Stimulated activated CD4-positive, alpha-beta T cell treated with anti-CD3 and anti-CD28 coated beads, Interleukin-4, amount 100 ng/mL, for 1 hour (primary cell): ENCODE measurements around the gene NKX1-2.

Experiments used
- DNase-seq: peaks from one replicate; pipeline ENCODE4 v3.0.0-alpha.2; 2020

The NKX1-2 gene

DNA sequence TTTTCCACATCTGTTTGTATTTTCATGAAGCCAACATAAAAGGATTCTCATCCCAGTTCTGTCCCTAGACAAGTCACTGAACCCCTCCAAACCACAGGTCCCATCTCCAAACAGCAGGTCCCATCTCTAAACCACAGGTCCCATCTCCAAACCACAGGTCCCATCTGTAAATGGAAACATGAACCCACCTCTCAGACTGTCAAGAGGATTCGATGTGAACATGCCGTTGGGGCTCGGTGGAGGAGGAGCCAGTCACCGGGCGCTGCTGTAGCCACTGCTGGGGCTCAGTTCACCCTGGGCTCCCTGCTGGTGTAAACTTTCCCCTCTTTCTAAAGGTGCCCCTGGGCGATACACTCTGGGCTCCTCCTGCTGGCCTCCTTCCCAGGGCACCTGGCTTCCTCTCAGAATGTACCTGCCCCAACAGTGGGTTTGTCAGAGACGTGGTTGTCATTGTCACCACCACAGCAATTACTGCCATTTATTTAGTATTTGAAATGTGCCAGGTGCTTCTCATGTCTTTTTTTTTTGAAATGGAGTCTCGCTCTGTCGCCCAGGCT is 24.8 kb upstream of the NKX1-2 start:
- DNase-seq = no peak

DNA sequence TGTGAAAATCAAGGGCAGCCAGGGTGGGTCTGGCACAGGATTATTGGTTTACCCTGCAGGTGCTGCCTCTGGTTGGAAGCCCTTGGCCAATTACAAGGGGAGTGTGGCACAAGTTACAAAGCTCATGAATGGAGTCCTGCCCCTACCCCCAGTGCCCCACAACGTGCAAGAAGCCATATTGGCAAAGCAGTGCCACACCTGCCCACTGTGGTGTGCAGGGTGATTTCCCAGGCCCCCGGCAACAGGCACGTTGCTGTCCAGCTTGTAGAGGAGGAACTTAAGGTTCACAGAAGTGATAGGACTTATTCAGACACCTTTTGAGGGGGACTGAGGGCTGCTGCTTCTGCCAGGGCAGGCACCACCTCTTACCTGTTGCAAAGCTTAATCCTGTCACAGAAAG is 23.2 kb upstream of the NKX1-2 start:
- no peak for DNase-seq

DNA sequence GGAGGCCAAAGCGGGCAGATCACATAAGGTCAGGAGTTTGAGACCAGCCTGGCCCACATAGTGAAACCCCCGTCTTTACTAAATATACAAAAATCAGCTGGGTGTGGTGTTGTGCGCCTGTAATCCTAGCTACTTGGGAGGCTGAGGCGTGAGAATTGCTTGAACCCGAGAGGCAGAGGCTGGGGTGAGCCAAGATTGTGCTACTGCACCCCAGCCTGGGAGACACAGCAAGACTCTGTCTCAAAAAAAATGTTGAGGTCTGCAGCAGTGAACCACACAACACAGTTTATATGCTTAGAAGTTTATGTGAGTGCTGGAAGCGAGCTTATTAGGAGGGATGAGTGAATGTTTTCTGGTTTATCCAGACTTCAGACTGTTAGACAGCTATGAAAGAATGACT is 22.2 kb upstream of the NKX1-2 start:
- no peak for DNase-seq

GRCh38 chr10:124470544-124471434 is 21.0 kb upstream of the NKX1-2 start:
- no peak for DNase-seq

GRCh38 chr10:124469956-124470484 is 20.2 kb upstream of the NKX1-2 start:
- DNase-seq = no peak

DNA sequence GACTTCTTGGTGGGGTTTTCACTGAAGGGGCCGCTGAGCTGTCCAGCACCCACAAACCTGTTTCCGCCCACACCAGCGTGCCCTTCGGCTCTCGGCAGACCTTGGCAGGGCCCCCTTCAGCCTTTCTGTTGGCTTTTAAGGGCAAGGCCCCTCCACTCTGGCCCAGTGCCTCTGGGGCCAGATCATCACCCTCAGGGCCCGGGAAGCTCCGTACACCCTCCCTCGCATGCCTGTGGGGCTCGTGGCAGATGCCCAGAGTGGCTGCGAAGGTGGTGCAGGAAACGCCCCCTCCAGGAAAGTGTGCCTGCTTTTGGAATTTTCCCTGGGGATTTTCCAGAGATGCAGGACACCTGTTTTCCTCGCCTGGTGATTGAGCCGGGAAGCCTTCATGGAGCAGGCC is 18.8 kb upstream of the NKX1-2 start:
- no peak for DNase-seq

- no peak for DNase-seq
Observed at GRCh38 chr10:124467165-124467564, 17.3 kb upstream of the NKX1-2 start.

DNA sequence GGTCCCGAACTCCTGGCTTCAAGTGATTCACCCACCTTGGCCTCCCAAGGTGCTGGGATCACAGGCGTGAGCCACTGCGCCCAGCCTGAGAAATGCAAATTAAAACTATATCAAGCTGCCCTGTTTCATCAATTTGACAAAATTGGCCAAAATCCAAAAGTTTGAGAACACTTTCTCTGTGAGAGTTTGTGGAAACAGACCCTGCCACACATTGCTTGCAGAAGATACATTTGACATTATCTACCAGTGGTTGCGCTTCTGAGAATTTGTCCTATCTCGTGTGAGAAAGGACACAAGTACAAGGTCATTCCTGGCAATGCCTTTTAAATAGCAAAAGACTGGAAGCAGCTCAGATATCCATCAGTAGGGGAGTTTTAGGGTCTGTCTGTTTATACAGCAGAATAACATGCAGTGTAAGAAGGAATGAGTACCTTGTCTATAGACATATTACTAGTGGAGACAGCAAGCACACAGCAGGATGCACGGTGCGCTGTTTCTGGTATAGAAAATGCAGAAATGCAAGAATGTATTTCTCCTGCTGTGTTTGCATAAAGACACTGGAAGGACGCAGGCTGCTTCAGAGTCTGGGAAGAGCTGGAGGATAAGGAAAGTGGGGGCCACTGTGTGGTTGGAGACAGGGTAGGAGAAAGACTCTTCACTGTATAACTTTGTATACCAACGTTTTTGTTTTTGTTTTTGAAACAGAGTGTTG is 16.1 kb upstream of the NKX1-2 start:
- no peak for DNase-seq

DNA sequence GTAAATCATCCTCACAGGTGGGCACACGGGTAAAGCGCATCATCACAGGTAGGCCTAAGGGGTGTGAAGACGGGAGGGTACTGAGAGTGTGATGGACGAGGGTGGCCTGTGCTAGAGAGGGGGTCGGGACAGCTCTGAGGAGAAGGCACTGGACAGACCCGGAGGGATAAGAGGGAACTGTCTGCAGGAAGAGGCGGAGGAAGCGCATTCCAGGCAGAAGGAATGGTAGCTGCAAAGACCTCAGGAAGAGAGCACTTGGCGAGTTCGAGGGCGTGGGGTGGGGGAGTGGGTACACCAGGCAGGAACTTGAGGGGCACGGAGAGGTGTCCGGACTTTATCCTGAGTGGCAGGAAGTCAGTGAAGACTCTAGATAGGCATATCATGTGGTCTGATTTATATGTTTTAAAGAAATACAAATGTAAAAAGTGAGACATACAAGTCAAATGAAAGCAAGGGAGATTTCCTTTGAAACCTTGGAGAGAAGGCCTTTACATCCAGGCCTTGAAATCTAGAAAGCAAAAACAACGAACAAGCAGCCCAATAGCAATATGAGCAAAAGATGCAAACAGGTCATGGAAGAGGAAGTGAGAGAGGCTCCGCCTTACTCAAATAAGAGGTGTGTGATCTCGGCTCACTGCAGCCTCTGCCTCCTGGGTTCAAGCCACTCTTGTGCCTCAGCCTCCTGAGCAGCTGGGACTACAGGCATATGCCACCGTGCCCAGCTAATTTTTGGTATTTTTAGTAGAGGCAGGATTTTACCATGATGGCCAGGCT is 15.4 kb upstream of the NKX1-2 start:
- DNase-seq = no peak

DNA sequence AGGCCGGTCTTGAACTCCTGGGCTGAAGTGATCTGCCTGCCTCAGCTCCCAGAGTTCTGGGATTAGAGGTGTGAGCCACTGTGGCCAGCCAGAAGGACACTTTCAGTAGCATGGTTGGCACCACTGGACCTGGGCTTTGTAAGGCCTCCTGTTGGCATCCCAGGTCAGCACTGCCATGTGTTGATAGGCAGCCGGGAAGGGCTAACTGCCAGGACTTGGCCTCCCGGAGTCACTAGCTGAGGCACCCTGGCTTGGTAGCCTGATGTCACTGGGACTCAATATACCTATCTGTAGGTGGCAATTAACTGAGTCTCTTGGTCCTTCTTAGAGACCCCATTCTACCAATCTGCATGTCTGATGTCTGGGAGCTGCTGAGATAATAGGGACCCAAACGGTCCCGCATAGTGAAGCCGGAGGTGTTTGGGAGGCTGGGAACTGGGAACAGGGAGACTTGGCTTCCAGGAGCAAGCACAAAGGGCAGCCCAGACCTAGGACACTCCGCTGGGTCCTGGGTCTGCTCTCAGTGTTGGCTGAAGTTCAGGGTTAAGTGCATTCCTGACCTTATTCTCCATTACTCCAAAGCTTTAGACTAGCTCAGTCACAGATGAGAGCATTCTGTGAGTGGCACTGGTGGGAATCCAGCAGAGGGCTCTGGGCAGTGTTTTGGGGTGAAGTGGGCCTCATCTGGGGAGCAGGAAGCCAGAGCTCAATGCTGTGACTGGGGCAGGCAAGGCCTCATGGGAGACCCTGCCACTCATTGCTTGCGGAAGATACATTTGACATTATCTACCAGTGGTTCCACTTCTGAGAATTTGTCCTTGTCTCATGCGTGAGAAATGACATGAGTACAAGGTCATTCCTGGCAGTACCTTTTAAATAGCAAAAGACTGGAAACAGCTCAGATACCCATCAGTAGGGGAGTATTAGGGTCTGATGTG is 14.5 kb upstream of the NKX1-2 start:
- DNase-seq = no peak

- DNase-seq = no peak
Observed at GRCh38 chr10:124462348-124462695, 12.5 kb upstream of the NKX1-2 start.

- DNase-seq = peak; percentile 88
Observed at GRCh38 chr10:124461642-124462347, 12.0 kb upstream of the NKX1-2 start, which contains the start of gene LHPP. LHPP (plus strand) TSS chr10:124461823; CDS start chr10:124461863, 40 bp downstream.

DNA sequence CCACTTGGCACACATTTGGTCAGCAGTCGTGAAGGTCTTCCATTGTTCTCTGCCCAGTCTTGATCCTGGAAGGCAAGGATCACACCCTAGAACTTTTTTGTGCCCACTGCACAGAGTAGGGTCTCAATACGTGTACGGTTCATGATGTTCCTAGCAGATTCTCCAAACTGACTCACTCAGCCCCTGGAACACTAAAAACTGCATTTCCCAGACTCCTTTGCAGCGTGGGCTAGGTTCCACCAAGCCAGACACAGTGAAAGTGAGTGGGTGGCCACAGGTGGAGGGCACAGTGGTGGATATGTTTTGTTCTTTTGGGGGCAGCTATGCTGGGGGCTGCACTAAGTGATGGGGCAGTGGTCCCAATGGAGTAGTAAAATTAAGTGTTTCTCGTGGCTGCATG is 10.3 kb upstream of the NKX1-2 start:
- no peak for DNase-seq

DNA sequence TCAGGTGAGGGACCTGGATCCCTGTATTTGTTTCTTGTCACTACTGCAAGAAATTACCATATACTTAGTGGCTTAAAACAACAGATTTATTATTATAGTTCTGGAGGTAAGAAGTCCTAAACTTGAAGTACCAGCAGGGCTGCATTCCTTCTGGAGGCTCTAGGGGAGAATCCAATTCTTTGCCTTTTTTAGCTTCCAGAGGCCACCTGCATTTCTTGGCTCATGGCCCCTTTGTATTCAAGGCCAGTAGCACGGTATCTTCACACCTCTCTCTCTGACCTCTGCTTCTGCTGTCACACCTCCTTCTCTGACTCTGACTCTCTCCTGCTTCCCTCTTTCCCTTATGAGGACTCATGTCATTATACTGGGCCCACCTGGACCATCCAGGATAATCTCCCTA is 9.6 kb upstream of the NKX1-2 start:
- no peak for DNase-seq

DNA sequence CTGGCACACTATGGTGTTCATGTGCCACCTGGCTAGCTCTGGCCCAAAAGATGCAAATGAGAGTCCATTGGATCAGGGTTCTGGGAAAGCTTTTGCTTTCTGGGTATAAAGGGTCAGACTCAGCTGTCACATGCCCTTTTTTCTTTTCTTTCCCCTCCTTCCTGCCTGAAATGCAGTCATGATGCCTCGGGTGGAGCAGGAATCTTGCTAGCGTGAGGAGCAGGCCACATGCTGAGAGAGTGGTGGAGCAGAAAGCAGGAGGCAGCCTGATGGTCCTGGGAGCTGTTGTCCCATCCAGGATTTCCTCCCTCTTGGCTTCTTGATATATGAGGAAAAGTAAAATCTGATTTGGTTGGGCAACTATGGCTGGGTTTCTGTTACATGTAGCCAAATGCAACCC is 9.1 kb upstream of the NKX1-2 start:
- DNase-seq = no peak

DNA sequence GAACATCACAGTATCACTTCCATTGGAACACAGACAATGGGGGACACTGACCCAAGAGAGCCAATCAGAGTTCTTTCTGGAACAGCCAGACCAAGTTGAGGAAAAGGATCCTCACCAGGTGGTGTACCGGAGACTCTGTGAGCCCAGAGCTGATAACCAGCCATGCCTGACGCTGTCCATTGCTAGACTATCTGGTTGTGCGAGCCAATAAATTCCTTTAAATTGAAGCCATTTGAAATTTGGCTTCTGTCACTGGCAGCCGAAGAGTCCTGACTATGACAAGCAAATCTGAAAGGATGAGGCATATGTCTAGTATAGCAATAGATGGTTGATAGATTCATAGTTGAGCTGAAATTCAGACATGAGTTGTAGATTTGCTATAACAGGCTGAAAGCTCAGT is 8.6 kb upstream of the NKX1-2 start:
- DNase-seq = no peak

DNA sequence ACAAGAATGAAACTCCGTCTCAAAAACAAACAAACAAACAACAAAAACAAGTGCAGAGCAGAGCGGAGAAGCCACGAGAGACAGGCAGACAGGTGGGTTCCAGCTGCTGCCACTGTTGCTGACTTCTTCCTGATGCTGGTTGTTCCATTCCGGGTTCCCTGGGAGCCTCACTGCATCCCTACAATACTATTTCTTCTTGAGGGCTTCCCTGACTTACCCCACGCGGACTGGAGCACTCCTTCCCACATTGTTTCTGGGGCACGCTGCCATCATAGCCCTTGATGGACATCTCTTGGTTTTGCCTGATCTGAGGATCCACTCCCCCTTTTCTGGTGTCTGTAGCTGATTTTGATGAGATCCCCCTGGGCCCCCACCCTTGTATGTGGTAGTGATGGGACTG is 5.6 kb upstream of the NKX1-2 start:
- DNase-seq = no peak

DNA sequence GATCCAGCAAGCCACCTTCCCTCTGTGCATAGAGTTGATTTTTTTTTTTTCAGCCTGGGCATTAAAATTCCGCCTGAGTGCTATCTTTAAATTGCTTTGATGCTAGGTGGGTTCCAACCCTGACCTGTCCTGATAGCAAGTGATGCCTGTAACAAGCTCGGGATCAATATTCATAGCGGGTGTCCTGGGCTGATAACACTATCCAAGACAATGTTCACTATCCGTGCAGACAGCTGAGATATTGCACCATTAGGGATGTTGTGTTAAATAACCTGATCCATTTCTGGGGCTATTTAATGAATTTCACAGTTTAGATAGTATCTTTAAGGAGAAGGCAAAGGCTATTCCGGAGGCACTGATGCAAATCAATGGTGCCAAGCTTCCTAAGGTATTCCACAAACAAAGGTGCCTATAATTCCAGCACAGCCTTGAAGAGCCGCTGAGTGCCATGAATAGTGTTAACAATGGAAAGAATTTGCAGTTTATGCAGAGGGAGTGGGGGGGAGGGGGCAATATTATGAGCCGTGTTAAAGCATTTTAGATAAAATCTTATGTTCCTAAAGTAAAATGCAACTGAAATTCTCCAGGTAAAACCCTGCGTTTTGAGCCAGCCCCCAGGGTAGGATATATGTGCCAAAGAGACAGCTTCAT is 4.2 kb upstream of the NKX1-2 start:
- DNase-seq = no peak

GRCh38 chr10:124451276-124451675 is 1.4 kb upstream of the NKX1-2 start:
- DNase-seq = no peak

DNA sequence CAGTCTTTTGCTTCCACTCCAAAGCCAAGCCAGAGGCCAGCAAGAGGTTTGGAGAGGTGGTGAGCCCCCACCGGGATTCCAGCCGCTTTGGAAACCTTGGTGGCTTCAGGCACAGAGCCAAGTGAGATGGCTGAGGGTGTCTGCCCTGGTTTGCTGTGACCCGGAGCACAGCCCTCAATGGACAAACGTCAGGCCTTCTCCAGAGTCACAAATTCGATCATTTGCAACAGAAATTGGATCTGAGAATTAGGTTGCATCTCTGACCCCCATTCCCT is 885 bp upstream of the NKX1-2 start:
- DNase-seq = no peak
